A549 (cell line): ENCODE data around the gene TYW3.

ENCODE experiments used
- CBX2 ChIP-seq: fragments of 200-600 bp; sonication (generic); IDR thresholded peaks from 2 replicates; pipeline ENCODE4 v1.6.1; 2016; ENCODE audit warnings: low read depth, mild to moderate bottlenecking, borderline replicate concordance
- EHMT2 ChIP-seq: fragments of 200-600 bp; sonication (generic); IDR thresholded peaks from 2 replicates; pipeline ENCODE4 v1.6.1; 2016; ENCODE audit warnings: antibody characterized with exemption, low read depth, mild to moderate bottlenecking, moderate library complexity
- EP300 ChIP-seq, 2 experiments: fragments of >200 bp; sonication (Bioruptor Twin); formaldehyde crosslinking; IDR thresholded peaks; 2 replicates in 1 of 2; 3 replicates in 1 of 2; pipeline ENCODE4 v1.6.1; 2016 to 2017
- JUN ChIP-seq, 2 experiments: fragments of >200 bp; sonication (Bioruptor Twin); formaldehyde crosslinking; IDR thresholded peaks; 2 replicates in 1 of 2; 3 replicates in 1 of 2; pipeline ENCODE4 v1.6.1; 2016 to 2017
- NFE2L2 ChIP-seq: fragments of 150-350 bp; conservative IDR thresholded peaks from 2 replicates; pipeline ENCODE4 v1.6.1; 2014; ENCODE audit warnings: low read length
- NPAS2 ChIP-seq: fragments of 250-450 bp; sonication (Bioruptor Pico); IDR thresholded peaks from 2 replicates; pipeline ENCODE4 v1.8.0; 2022; ENCODE audit warnings: mild to moderate bottlenecking, moderate library complexity, borderline replicate concordance
- POLR2A ChIP-seq: IDR thresholded peaks from 2 replicates; pipeline ENCODE4 v1.6.1; 2012; ENCODE audit warnings: mild to moderate bottlenecking, low read length
- TF ChIP-seq, protein P1 (sequence below): fragments of >200 bp; sonication (Bioruptor Twin); formaldehyde crosslinking; IDR thresholded peaks from 3 replicates; pipeline ENCODE4 v1.5.1; 2016
- TF ChIP-seq, protein P2 (sequence below): IDR thresholded peaks from 2 replicates; pipeline ENCODE4 v1.6.1; 2012; ENCODE audit warnings: low read depth, borderline replicate concordance
- TF ChIP-seq, protein P3 (sequence below): fragments of >200 bp; sonication (Bioruptor Twin); formaldehyde crosslinking; IDR thresholded peaks from 3 replicates; pipeline ENCODE4 v1.6.1; 2016
- TF ChIP-seq, protein P4 (sequence below): fragments of 200-600 bp; sonication (generic); IDR thresholded peaks from 2 replicates; pipeline ENCODE4 v1.6.1; 2016; ENCODE audit warnings: antibody characterized with exemption, mild to moderate bottlenecking, moderate library complexity

DNA sequence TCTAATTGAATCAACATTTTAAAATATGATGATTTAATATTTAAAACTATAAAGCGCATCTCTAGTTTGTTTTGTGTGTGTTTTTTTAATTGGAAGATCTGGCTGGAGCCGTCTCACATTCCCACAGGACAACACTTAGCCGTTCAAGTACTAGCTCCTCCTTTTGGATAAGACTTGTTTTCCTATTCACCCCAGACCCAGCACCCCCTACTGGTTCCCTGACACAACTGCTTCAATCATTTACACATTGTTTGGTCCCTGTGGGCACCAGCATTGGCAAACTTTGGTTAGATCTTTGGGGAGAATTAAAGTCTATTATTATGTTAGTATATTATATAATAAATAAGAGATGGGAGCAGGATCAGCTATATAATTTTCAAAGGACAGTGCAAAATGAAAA is 34.5 kb downstream of the TYW3 start:
- TF ChIP-seq, protein P1, sequence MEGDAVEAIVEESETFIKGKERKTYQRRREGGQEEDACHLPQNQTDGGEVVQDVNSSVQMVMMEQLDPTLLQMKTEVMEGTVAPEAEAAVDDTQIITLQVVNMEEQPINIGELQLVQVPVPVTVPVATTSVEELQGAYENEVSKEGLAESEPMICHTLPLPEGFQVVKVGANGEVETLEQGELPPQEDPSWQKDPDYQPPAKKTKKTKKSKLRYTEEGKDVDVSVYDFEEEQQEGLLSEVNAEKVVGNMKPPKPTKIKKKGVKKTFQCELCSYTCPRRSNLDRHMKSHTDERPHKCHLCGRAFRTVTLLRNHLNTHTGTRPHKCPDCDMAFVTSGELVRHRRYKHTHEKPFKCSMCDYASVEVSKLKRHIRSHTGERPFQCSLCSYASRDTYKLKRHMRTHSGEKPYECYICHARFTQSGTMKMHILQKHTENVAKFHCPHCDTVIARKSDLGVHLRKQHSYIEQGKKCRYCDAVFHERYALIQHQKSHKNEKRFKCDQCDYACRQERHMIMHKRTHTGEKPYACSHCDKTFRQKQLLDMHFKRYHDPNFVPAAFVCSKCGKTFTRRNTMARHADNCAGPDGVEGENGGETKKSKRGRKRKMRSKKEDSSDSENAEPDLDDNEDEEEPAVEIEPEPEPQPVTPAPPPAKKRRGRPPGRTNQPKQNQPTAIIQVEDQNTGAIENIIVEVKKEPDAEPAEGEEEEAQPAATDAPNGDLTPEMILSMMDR, result no peak
- no peak for TF ChIP-seq CBX2
- no peak for TF ChIP-seq NFE2L2
- TF ChIP-seq, protein P2, sequence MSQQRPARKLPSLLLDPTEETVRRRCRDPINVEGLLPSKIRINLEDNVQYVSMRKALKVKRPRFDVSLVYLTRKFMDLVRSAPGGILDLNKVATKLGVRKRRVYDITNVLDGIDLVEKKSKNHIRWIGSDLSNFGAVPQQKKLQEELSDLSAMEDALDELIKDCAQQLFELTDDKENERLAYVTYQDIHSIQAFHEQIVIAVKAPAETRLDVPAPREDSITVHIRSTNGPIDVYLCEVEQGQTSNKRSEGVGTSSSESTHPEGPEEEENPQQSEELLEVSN, result no peak
- TF ChIP-seq EHMT2, result no peak
- TF ChIP-seq EP300 (IDR thresholded peaks at IDR 0.05), result no peak
- no peak for TF ChIP-seq POLR2A
- TF ChIP-seq, protein P3, sequence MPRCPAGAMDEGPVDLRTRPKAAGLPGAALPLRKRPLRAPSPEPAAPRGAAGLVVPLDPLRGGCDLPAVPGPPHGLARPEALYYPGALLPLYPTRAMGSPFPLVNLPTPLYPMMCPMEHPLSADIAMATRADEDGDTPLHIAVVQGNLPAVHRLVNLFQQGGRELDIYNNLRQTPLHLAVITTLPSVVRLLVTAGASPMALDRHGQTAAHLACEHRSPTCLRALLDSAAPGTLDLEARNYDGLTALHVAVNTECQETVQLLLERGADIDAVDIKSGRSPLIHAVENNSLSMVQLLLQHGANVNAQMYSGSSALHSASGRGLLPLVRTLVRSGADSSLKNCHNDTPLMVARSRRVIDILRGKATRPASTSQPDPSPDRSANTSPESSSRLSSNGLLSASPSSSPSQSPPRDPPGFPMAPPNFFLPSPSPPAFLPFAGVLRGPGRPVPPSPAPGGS, result no peak
- TF ChIP-seq, protein P4, sequence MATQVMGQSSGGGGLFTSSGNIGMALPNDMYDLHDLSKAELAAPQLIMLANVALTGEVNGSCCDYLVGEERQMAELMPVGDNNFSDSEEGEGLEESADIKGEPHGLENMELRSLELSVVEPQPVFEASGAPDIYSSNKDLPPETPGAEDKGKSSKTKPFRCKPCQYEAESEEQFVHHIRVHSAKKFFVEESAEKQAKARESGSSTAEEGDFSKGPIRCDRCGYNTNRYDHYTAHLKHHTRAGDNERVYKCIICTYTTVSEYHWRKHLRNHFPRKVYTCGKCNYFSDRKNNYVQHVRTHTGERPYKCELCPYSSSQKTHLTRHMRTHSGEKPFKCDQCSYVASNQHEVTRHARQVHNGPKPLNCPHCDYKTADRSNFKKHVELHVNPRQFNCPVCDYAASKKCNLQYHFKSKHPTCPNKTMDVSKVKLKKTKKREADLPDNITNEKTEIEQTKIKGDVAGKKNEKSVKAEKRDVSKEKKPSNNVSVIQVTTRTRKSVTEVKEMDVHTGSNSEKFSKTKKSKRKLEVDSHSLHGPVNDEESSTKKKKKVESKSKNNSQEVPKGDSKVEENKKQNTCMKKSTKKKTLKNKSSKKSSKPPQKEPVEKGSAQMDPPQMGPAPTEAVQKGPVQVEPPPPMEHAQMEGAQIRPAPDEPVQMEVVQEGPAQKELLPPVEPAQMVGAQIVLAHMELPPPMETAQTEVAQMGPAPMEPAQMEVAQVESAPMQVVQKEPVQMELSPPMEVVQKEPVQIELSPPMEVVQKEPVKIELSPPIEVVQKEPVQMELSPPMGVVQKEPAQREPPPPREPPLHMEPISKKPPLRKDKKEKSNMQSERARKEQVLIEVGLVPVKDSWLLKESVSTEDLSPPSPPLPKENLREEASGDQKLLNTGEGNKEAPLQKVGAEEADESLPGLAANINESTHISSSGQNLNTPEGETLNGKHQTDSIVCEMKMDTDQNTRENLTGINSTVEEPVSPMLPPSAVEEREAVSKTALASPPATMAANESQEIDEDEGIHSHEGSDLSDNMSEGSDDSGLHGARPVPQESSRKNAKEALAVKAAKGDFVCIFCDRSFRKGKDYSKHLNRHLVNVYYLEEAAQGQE, result no peak
- TF ChIP-seq JUN (IDR thresholded peaks at IDR 0.05), result no peak
- TF ChIP-seq NPAS2 (CRISPR knock-in tag), result no peak
